Hypothalamus (tissue), 51 donors: ENCODE measurements around the gene NUP214.
A peak's percentile ranks its signal among the peaks of the same experiment; 100 is the strongest.
"Not testable (repeated sequence)": the region's sequence is repeated elsewhere in the genome, so short reads cannot be mapped to it uniquely, and the experiment has no call there.

Experiments
- DNase-seq, 51 donors: peaks; one replicate each; lab custom pipeline; 2025; lab: John Stamatoyannopoulos, UW

The NUP214 gene

GRCh38 chr9:131227959-131228460, 102.6 kb downstream of the NUP214 start:
- DNase-seq: no peak

DNA sequence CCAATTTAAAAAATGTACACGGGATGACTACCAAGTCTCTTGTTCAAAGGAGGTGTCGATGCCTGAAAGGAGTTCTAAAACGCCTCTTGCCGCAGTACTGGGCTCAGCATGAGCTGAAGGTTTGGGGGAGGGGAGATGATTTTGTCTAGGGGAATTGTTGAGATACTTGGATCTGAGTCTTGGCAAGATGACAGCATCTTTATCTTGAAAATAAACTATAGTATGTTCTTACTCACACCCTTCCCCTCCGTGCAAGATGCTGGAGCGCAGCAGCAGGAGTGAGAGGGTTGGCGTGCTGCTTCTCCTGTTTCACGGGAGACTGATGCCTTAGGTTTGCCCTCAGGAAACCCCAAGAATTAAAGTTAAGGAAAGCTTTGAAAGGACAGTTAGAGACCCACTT, 103.6 kb downstream of the NUP214 start:
- DNase-seq: no peak

GRCh38 chr9:131233556-131233955, 108.2 kb downstream of the NUP214 start:
- no peak for DNase-seq

DNA sequence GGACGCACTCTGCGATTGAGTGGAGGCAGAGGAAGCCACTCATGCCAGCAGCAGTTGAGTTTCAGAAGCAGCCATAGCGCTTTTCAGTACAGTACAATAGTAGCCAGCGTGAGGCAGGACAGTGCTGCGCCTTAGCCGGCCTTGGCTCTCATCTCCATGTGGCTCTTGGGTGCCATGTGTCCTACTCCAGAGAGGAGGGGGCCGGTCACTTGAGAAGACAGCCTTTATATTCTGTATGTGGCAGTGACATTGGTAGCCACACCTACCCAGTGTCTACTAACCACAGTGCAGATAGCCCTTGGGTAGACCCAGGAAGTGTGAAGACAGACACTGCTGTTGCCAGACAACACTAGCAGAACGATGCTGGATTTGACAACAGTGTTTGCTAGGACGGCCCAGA, 108.6 kb downstream of the NUP214 start:
- DNase-seq: no peak

GRCh38 chr9:131234799-131235479, 109.6 kb downstream of the NUP214 start:
- no peak for DNase-seq

DNA sequence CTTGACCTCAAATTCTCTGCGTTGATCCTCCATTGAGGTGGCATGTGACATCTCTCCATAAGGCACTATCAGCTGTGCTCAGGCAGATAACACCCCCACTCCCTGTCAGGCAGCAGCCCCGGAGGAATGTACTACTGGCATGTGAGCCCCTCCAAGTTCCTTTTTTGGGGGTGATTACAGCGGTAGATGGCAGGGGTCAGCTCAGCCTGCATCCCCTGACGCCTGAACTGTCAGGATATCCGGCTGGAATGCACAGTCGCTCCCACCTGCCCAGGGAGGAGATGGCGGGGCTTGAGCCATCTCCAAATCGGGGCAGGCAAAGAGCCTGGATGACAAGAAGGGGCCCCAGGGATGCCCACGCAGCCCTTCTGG, 110.1 kb downstream of the NUP214 start:
- DNase-seq: no peak

DNA sequence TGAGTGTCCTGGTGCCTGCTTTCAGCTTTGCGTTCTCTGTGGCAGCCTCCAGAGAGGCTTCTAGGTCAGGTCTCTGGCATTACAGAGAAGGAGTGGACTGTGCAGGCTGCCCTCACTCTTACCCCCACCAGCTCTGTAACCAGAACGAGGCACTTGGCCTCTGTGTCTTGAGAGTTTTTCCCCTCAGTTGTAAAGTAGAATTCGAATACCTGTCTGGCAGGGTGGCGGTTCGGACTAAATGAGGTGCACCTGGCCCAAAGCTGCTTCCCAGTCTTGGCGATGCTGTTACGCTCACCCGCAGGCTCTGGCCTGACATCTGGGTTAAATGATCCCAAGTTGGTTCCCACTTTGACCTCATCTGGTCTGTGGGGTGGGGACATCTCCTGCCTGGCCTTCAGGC, 110.8 kb downstream of the NUP214 start:
- no peak for DNase-seq

DNA sequence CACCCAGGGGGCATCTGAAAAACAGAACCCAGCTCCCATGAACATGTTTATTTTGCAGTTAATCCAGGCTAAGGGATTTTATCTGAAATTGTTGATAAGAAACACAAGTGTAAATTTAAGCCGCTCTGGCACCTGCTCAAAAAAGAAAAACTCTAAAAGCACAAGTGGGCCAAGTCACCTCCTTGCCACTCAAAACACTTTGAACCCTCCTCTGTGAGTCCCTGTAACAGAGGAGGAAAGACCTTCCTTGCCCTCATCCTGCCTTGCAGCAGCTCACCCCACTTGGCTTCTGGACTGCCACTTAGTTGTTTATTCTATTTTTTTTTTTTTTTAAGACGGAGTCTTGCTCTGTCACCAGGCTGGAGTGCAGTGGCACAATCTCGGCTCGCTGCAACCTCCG, 111.4 kb downstream of the NUP214 start:
- DNase-seq: no peak

DNA sequence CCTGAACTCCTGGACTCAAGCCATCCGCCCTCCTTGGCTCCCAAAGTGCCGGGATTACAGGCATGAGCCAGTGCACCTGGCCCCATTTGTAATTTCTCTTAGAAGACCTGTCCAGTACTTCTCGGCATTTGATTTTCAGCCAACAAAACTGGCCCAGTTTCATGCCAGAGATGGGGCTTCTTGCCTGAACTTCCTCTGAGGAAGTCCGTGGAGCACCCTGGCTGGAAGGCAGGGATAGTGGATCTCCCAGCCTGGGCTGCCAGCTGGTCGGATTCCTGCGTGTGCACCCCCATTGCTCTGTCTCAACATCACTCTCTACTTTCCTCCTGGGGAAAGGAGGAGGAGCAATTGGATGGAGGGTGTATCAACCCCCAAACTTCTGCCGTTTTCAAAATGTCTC, 111.9 kb downstream of the NUP214 start:
- DNase-seq: no peak

- peak in 22 of 51 donors; percentile 10 to 62 (median 30) for DNase-seq
These were observed 112.6 kb downstream of the NUP214 start for GRCh38 chr9:131237931-131238401.

DNA sequence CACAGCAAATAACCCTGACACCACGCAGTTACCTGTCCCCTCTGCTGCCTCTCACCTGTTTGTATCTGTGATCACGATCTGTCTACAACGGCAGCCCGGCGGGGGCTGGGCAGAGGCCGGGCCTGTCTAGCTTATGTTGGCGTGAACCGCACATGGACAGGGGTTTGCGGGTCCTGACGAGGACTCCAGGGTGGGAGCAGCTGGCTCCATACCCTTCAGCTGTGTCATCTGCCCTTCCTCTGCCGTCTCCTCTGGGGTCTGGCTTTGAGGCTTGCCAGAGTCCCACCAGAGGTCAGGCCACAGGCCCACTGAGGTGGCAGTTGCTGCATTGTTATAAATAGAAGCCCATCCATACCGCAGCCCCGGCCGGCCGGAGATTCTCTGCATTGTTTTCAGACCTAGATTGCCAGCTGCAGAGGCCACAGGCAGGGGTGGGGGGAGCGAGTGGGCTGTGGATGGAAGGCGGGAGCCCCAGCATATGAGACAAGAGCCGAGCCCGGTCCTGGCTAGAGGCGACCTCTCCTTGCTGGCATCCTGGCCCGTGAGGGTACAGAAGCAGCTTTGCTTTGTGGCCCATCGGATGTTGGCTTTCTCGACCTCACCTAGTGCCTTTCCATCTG, 113.1 kb downstream of the NUP214 start:
- DNase-seq: peak in 3 of 51 donors; percentile 16 to 27 (median 20)

- no peak for DNase-seq
These were observed 114.0 kb downstream of the NUP214 start for GRCh38 chr9:131239161-131239975.

- no peak for DNase-seq
These were observed 114.9 kb downstream of the NUP214 start for GRCh38 chr9:131240047-131240921.

- DNase-seq: not testable (repeated sequence)
These were observed 118.9 kb downstream of the NUP214 start for GRCh38 chr9:131244331-131244730.

- no peak for DNase-seq
These were observed 121.2 kb downstream of the NUP214 start for GRCh38 chr9:131246618-131247017.

- DNase-seq: peak in 1 of 51 donors; percentile 20
These were observed 126.7 kb downstream of the NUP214 start for GRCh38 chr9:131252120-131252519.

DNA sequence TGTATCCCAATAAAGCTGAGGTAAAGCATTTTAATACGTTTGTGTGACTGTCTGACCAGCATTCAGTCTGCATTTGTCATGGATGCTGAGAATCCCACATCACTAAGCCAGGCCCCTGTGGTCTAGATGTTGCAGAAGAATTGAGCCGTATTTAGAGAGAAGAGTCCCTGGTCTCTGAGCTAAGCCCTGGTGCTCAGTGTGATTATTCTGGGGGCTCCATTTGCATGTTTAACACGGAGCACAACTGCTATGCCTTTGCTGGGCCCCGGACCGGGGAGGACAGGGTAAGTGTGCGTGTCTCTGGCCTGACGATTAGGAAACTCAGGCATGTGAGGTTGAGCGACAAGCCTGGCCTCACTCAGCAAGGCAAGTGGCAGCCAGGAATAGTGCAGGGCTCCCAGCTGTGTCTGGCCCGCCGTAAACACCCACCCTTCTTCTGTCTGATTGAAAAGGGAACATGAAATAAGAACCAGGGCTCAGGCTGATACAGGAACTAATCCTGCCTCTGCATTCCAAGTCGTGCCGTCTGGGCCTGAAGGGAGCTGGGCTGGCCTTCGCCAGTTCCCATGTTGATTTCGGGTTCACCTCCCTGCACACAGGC, 128.6 kb downstream of the NUP214 start:
- DNase-seq: peak in 16 of 51 donors; percentile 19 to 63 (median 36)

GRCh38 chr9:131254626-131255025, 129.2 kb downstream of the NUP214 start:
- DNase-seq: no peak

DNA sequence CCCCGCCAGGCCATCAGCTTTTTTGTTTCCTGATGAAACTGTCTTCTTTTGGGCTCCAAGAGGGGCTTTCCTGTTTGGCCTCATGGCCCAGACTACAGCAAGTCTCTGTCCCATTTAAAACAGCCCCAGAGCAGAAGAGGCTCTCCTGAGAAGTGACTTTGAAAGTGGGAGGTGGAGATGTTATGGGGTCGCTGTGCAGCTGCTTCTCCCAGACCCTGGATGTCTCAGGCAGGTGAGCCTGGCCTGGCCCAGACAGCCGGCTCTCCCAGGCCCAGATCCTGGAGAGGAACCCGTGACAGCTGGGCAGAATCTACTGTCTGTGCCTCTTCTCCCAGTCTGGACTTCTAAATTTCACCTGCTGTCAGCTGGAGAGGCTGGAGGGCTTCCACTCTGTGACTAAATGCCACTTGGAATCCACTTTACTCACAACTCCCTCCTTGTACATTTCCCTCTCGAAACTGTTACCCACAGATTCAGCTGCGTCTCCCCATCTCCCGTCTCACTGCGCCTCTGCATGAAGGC, 130.4 kb downstream of the NUP214 start:
- DNase-seq: no peak
